Bronchial epithelial cell (primary cell): ENCODE data around the gene CCDC61. TPM values are rescaled to one million over a fixed set of nuclear protein-coding genes. Genes with fewer than 3 reads are reported as not detected.

Experiments
- DNase-seq: peaks from one replicate; pipeline ENCODE4 v3.0.0-alpha.2; 2010; ENCODE audit warnings: low read depth
- FAIRE-seq: peaks from 2 replicates; lab custom pipeline; 2011; peaks lifted over from hg19 to GRCh38; lab: Jason Lieb, UNC
- H3K27me3 ChIP-seq: 2 replicates; pipeline ENCODE4 v1.5.1; 2011; ENCODE audit warnings: low read length; ENCODE audit not compliant: control insufficient read depth, insufficient read depth
- H3K36me3 ChIP-seq: 2 replicates; pipeline ENCODE4 v1.5.1; 2011; ENCODE audit warnings: low read length; ENCODE audit not compliant: control insufficient read depth, insufficient read depth
- H3K4me3 ChIP-seq: 2 replicates; pipeline ENCODE4 v1.5.1; 2011; ENCODE audit warnings: mild to moderate bottlenecking, low read depth, low read length, control low read depth
- CTCF ChIP-seq: IDR thresholded peaks from 2 replicates; pipeline ENCODE4 v1.5.1; 2011; ENCODE audit warnings: mild to moderate bottlenecking, moderate library complexity, low read length, control low read depth, inconsistent platforms; ENCODE audit not compliant: insufficient read depth, severe bottlenecking
- total RNA-seq: library from RNA; depleted of rRNA; stranded (reverse); fragments of >200 nt; gene quantifications from 2 replicates; pipeline ENCODE4 v1.2.1, GENCODE V29; 2014

CCDC61 gene
- total RNA-seq, 1 donor from 2014 or later = 10.3 TPM

DNA sequence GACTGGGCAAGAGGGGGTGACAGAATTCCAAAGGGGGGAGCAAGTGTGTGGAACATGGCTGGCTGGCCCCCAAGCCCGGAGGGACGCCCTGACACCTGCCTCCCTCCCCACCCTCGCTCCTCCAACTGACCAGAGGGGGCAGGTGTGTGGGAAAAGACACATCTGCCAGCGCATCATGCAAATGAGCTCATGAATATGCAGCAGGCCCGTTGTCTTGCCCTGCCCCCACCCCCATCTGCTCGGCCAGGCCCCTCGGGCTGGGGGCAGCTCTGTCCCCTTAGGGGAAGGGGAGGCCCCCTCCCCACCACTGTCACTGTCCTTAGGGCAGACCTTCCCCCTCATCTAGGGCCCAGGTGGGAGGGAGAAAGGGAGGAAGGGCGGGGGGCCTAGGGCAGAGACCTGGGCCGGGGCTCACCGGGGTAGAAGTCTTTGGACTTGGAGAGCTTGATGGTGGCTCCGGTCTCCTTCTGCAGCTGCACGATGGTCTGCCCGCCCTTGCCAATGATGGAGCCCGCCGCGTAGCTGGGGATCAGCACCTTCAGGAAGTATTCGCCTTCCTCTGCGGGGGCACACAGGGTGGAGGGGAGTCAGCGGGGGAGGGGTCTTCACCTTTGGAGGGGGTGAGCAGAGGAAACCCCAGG, 34.6 kb upstream of the CCDC61 start:
- H3K27me3 ChIP-seq = peaks cover 2% of the 10 kb centered on the region
- H3K4me3 ChIP-seq = no peak overlapping the region
- no peaks in the 10 kb centered on the region for H3K36me3 ChIP-seq
- FAIRE-seq (no peak), DNase-seq (no peak)
- peak; percentile 8 for TF ChIP-seq CTCF

DNA sequence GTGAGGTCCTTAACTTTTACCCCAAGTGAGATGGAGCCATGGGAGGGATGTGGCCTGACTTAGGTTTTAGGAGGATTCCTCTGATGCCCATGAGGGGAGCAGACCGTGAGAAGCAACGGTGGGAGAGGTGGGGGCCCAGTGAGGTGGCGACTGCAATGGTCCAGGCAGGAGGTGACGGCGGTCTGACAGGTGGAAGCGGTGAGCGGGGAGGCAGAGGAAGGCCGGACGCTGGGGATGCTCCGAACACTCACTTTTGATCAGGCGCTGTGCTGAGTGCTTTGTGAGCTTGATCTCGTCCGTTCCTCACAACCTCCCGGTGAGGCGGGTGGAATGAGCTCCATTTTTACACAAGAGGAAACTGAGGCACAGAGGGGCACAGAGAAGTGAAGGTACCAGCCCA, 33.2 kb upstream of the CCDC61 start:
- Histone ChIP-seq H3K4me3 (no peak overlapping the region), H3K27me3 (peaks cover 3% of the 10 kb centered on the region), H3K36me3 (no peaks in the 10 kb centered on the region)
- FAIRE-seq (no peak), DNase-seq (no peak)
- no peak for TF ChIP-seq CTCF

DNA sequence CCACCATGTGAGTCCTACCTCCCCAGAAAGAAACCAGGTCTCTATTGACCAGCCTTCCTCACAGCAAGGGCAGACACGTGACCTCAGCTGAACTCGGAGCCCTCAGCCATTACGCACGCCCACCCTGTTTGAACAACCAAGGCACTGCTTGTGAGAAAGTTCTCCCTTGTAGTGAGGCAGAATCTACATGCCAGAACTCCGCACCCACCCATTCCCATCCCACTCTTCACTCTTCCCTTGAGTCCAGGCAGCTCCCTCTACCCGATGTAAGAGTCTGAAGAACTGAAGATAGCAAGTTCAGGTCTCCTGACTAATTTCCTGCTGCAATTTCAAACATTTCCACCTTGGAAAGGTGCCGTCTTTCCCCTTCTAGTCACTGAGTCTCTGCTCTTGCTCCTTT, 28.0 kb upstream of the CCDC61 start:
- FAIRE-seq = no peak
- peaks cover 11% of the 10 kb centered on the region for H3K27me3 ChIP-seq

DNA sequence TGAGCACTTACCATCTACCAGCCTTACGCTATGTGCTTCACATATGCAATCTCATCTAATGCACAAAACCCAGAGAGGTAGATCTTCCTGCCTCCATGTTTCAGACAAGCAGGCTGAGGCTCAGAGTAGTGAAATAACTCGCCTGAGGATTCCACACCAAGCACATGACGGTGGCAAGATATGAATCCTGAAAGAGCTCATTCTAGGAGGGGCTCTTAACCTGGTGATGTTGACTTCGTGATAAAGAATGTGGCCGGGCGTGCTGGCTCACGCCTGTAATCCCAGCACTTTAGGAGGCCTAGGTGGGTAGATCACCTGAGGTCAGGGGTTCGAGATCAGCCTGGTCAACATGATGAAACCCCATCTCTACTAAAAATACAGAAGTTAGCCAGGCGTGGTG, 26.6 kb upstream of the CCDC61 start:
- H3K27me3 ChIP-seq = peaks cover 16% of the 10 kb centered on the region
- peak; percentile 60 for DNase-seq
- no peak overlapping the region for H3K4me3 ChIP-seq
- no peaks in the 10 kb centered on the region for H3K36me3 ChIP-seq
- no peak for TF ChIP-seq CTCF
- FAIRE-seq = no peak

More for the DNA sequence above, 28.0 kb upstream of the CCDC61 start:
- no peak for TF ChIP-seq CTCF
- H3K36me3 ChIP-seq = no peaks in the 10 kb centered on the region
- no peak for DNase-seq
- no peak overlapping the region for H3K4me3 ChIP-seq

DNA sequence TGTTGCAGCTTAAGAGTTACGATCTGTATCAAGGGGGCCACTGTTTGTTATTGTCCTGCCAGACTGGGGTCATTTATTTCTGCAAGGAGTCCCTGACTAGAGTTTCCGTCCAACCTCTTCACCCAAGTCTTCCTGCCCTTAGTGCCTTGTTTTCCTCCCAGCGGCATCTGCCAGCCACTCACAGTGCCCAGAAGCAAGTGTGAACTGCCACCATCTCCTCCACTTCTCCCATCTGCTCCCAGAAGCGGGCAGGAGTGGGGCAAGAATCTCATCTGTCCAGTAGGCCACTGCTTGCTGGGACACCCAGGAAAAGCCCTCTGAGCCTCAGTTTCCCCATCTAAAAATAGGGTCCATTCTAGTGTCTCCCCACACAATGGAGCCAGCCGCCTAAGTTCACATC, 25.6 kb upstream of the CCDC61 start:
- no peak for DNase-seq
- H3K4me3 ChIP-seq = no peak overlapping the region
- no peaks in the 10 kb centered on the region for H3K36me3 ChIP-seq
- peaks cover 19% of the 10 kb centered on the region for H3K27me3 ChIP-seq
- FAIRE-seq = no peak
- no peak for TF ChIP-seq CTCF
